Measurements from ENCODE around the gene PELI1.

PELI1 gene

DNA sequence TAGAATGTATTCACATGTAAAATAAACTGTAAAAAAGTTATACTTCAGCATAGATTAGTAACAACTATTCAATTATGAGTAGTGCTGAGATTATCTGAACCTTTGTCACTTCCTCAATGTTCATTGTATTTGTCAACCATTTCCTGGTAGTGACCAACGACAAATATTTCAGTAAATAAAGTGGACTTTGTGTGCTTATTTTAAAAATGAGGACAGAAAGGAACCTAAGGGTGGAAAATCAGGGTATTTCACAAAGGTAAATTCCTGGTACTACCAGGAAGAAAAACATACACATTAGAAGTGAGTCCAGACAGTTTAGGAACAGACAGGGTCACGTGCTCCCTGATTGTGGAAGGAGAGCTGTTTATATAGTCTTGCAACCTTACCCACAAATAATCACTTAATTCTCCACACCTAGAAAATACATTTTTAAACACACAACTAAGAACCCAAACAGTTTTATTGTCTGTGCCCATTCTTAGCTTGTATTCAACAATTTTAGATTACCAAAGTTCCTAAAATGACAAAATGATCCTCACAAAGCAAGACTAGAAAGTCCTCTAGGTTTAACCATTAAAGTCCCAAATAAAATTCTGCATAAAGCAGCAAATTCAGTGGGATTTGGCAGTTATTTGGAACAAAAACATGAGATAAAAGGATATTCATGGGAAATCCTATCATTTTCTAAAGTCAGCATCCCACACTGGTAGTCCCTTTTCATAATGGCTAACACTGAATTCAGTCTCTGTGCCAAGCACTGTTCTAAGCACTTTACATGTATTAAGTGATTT, 28.2 kb downstream of the PELI1 start:
- DNase-seq (ENCODE audit: low read depth), result no peak
- no peak overlapping the region for H3K4me3 ChIP-seq (ENCODE audit: low read length)
- TF ChIP-seq CTCF (conservative IDR thresholded peaks at IDR 0.05; ENCODE audit: low read length), result no peak

DNA sequence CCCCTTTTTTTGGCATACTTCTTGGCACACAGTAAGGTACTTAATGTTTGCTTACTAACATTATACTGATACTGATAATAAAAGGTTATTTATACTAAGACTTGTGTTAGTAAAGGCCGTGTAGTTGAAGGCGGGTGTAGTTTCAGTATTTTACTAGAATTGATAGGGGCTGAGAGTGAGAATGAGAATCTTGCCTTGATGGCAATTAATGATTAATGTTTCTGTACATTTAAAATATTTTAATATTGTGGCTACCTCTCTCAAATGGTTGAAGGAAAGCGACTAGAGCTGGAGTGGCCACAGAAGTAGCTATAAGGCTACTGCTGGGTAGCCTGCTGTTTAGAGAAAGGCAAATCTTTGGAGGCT, 29.3 kb downstream of the PELI1 start:
- no peak for TF ChIP-seq CTCF (conservative IDR thresholded peaks at IDR 0.05; ENCODE audit: low read length)
- no peak for DNase-seq (ENCODE audit: low read depth)
- H3K4me3 ChIP-seq (ENCODE audit: low read length), result no peak overlapping the region

- TF ChIP-seq CTCF (conservative IDR thresholded peaks at IDR 0.05; ENCODE audit: low read length), result no peak
- H3K4me3 ChIP-seq (ENCODE audit: low read length), result no peak overlapping the region
- peak; percentile 70 for DNase-seq (ENCODE audit: low read depth)
Observed at GRCh38 chr2:64114063-64114911, 29.9 kb downstream of the PELI1 start.

DNA sequence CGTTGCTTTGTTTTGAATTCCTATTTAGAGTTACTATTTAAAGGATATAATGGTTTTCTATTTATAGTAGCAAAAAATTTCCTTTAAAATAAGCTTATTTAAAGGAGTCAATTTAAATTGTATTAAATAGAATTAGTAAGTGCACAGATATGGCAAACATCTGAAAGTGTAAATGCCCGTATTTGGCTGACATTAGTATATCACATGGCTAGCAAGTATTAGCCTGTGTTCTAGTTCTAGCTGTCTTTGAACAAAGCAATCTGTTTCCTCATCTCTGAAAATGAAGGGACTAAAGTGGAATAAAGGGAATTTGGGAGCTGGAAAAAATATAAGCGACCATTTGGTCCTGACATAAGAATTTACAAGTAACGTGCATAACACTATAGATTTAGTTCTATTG, 32.2 kb downstream of the PELI1 start:
- DNase-seq (ENCODE audit: low read depth), result no peak
- no peak overlapping the region for H3K4me3 ChIP-seq (ENCODE audit: low read length)
- no peak for TF ChIP-seq CTCF (conservative IDR thresholded peaks at IDR 0.05; ENCODE audit: low read length)

DNA sequence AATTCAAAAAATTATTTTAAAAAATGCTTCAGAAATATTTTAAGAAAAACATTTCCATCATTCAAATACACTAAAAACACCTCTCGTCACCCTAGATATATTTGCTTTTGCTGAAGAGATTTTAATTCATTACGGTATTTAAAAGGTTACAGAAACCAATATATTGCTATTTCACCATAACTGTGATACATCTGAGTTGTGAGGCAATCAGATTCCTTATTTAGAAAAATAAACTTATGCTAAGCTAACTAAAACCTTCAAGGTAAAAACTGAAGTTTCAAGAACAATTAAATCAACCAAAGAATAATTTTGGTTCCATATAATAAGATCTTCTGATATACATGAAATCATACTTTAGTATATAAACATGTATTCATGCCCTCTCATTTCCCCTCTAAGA, 32.8 kb downstream of the PELI1 start:
- DNase-seq (ENCODE audit: low read depth), result no peak
- TF ChIP-seq CTCF (conservative IDR thresholded peaks at IDR 0.05; ENCODE audit: low read length), result no peak
- H3K4me3 ChIP-seq (ENCODE audit: low read length), result no peak overlapping the region

- H3K4me3 ChIP-seq (ENCODE audit: low read length), result no peak overlapping the region
- no peak for DNase-seq (ENCODE audit: low read depth)
- TF ChIP-seq CTCF (conservative IDR thresholded peaks at IDR 0.05; ENCODE audit: low read length), result no peak
Observed at GRCh38 chr2:64108666-64109241, 35.5 kb downstream of the PELI1 start.

All from AG10803 (cell line).